Measurements from ENCODE around the gene MIA3. TPM values are rescaled to one million over a fixed set of nuclear protein-coding genes. Genes with fewer than 3 reads are reported as not detected.
A peak's percentile ranks its signal among the peaks of the same experiment; 100 is the strongest.

MIA3 gene
- total RNA-seq, 1 donor from 2014 or later: 29.2 TPM

- H3K4me1 ChIP-seq (ENCODE audit: control insufficient read depth in 3 of 3, insufficient read depth in 3 of 3, low read length in 3 of 3): peaks cover 10 to 17% (median 17%) of the 10 kb centered on the region in 3 donors
- H3K9ac ChIP-seq (ENCODE audit: low read depth in 1 of 3, low read length in 3 of 3): peak overlapping the region; percentile 40 to 72 (median 67)
- no peaks in the 10 kb centered on the region for H3K9me3 ChIP-seq (ENCODE audit: control insufficient read depth in 3 of 3, low read length in 3 of 3)
- H3K27me3 ChIP-seq (ENCODE audit: control insufficient read depth in 3 of 3, insufficient read depth in 3 of 3, low read length in 3 of 3): no peaks in the 10 kb centered on the region
- peak overlapping the region; percentile 58 for H3K27ac ChIP-seq (ENCODE audit: low read depth, low read length)
- H3K36me3 ChIP-seq (ENCODE audit: control insufficient read depth in 3 of 3, insufficient read depth in 3 of 3, low read length in 3 of 3): peaks cover 0 to 4% (median 2%) of the 10 kb centered on the region in 3 donors
- peak overlapping the region; percentile 80 to 85 (median 84) for H3K4me3 ChIP-seq (ENCODE audit: low read length in 3 of 3)
Measured at GRCh38 chr1:222617367-222617951, 438 bp upstream of the MIA3 start.

GRCh38 chr1:222618880-222619596, 1.1 kb downstream of the MIA3 start:
- Histone ChIP-seq H3K36me3 (ENCODE audit: control insufficient read depth in 3 of 3, insufficient read depth in 3 of 3, low read length in 3 of 3) (peaks cover 3 to 14% (median 10%) of the 10 kb centered on the region in 3 donors), H3K27ac (ENCODE audit: low read depth, low read length) (no peak overlapping the region), H3K4me3 (ENCODE audit: low read length in 3 of 3) (peak overlapping the region; percentile 77 to 86 (median 80)), H3K4me1 (ENCODE audit: control insufficient read depth in 3 of 3, insufficient read depth in 3 of 3, low read length in 3 of 3) (peaks cover 10 to 17% (median 17%) of the 10 kb centered on the region in 3 donors), H3K9ac (ENCODE audit: low read depth in 1 of 3, low read length in 3 of 3) (peak overlapping the region; percentile 71 to 88 (median 75)), H3K9me3 (ENCODE audit: control insufficient read depth in 3 of 3, low read length in 3 of 3) (no peaks in the 10 kb centered on the region), H3K27me3 (ENCODE audit: control insufficient read depth in 3 of 3, insufficient read depth in 3 of 3, low read length in 3 of 3) (no peaks in the 10 kb centered on the region)

DNA sequence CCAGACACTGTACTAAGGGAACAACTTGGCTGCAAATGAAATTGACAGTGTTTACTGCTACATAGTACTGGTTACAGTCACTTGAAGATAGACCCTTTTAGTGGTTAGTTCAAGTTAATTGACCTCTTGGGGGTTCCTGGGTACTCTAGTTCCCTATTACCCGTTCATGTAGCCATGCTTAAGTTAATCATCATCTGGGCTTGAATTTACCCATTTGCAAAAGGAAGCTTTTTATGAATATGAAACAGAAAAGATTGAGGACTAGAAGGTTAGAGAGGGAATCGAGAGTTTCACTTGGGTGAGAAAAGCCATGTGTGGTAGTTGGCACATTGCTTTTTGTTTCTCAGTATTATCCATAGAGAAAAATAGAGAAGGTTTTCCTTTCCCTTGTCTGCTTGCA, 2.7 kb downstream of the MIA3 start:
- Histone ChIP-seq H3K27me3 (ENCODE audit: control insufficient read depth in 3 of 3, insufficient read depth in 3 of 3, low read length in 3 of 3) (no peaks in the 10 kb centered on the region), H3K9me3 (ENCODE audit: control insufficient read depth in 3 of 3, low read length in 3 of 3) (no peaks in the 10 kb centered on the region), H3K4me3 (ENCODE audit: low read length in 3 of 3) (no peak overlapping the region)

DNA sequence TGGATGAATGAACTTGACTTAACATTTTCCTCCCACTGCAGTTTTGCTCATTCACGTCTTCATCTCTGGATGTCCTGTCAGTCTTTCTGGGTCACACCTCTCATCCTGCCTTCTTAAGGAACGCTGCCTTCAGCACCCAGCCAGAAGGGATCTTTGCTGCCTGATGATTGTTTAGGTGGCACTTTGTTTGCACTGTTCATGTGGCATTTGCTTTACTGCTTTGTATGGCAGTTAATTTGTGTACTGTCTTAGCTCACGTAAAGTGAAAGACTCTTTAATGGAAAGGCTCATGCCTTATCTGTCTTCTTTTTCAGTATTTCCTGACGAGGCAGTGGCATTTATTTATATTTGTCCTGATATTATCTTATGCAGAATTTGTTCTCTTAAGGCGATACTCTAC, 4.9 kb downstream of the MIA3 start:
- Histone ChIP-seq H3K4me3 (ENCODE audit: low read length in 3 of 3) (no peak overlapping the region), H3K4me1 (ENCODE audit: control insufficient read depth in 3 of 3, insufficient read depth in 3 of 3, low read length in 3 of 3) (peaks cover 6 to 12% (median 10%) of the 10 kb centered on the region in 3 donors), H3K9ac (ENCODE audit: low read depth in 1 of 3, low read length in 3 of 3) (no peak overlapping the region), H3K36me3 (ENCODE audit: control insufficient read depth in 3 of 3, insufficient read depth in 3 of 3, low read length in 3 of 3) (peaks cover 21 to 32% (median 27%) of the 10 kb centered on the region in 3 donors), H3K9me3 (ENCODE audit: control insufficient read depth in 3 of 3, low read length in 3 of 3) (no peaks in the 10 kb centered on the region), H3K27ac (ENCODE audit: low read depth, low read length) (no peak overlapping the region), H3K27me3 (ENCODE audit: control insufficient read depth in 3 of 3, insufficient read depth in 3 of 3, low read length in 3 of 3) (no peaks in the 10 kb centered on the region)

More for the DNA sequence above, 2.7 kb downstream of the MIA3 start:
- Histone ChIP-seq H3K27ac (ENCODE audit: low read depth, low read length) (no peak overlapping the region), H3K9ac (ENCODE audit: low read depth in 1 of 3, low read length in 3 of 3) (no peak overlapping the region), H3K36me3 (ENCODE audit: control insufficient read depth in 3 of 3, insufficient read depth in 3 of 3, low read length in 3 of 3) (peaks cover 6 to 15% (median 14%) of the 10 kb centered on the region in 3 donors), H3K4me1 (ENCODE audit: control insufficient read depth in 3 of 3, insufficient read depth in 3 of 3, low read length in 3 of 3) (peaks cover 10 to 17% (median 17%) of the 10 kb centered on the region in 3 donors)

DNA sequence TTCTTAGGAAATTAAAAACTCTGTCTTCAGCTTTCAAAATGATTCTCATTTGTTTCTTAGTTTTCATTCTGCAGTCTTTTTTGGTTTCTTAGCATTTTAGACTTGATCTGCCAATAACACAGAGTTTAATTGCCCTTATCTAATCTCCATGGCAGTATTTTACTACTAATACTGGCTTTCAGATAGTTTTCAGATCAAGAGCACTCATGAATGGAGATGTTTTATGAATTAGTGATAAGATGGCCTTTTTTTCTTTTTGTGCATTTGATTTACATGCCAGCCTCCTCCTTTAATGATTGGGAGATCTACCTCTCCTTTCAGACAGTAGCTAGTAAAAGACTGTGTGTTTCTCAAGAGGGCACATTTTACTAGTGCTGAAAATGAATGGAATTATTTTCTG, 5.6 kb downstream of the MIA3 start:
- Histone ChIP-seq H3K36me3 (ENCODE audit: control insufficient read depth in 3 of 3, insufficient read depth in 3 of 3, low read length in 3 of 3) (peaks cover 26 to 38% (median 34%) of the 10 kb centered on the region in 3 donors), H3K27me3 (ENCODE audit: control insufficient read depth in 3 of 3, insufficient read depth in 3 of 3, low read length in 3 of 3) (no peaks in the 10 kb centered on the region), H3K9ac (ENCODE audit: low read depth in 1 of 3, low read length in 3 of 3) (no peak overlapping the region), H3K4me1 (ENCODE audit: control insufficient read depth in 3 of 3, insufficient read depth in 3 of 3, low read length in 3 of 3) (peaks cover 6 to 12% (median 10%) of the 10 kb centered on the region in 3 donors), H3K27ac (ENCODE audit: low read depth, low read length) (no peak overlapping the region), H3K9me3 (ENCODE audit: control insufficient read depth in 3 of 3, low read length in 3 of 3) (no peaks in the 10 kb centered on the region), H3K4me3 (ENCODE audit: low read length in 3 of 3) (no peak overlapping the region)

DNA sequence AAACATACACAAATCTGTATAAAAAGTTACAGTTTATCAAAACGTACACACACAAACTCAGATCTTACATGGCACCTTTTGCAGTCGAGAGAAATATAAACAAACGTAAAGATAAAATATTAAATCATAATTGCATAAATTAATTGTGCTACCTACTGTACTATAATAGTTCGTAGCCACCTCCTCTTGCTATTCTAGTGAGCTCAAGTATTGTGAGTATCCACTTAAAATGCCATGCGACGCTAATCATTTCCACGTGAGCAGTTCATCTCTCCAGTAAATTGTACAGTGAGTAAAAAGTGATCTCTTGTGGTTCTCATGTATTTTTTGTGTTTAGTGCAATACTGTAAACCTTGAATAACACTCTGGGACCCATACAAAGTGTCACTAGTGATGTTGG, 6.3 kb downstream of the MIA3 start:
- Histone ChIP-seq H3K4me3 (ENCODE audit: low read length in 3 of 3) (no peak overlapping the region), H3K36me3 (ENCODE audit: control insufficient read depth in 3 of 3, insufficient read depth in 3 of 3, low read length in 3 of 3) (peaks cover 33 to 46% (median 42%) of the 10 kb centered on the region in 3 donors), H3K9ac (ENCODE audit: low read depth in 1 of 3, low read length in 3 of 3) (no peak overlapping the region), H3K27ac (ENCODE audit: low read depth, low read length) (no peak overlapping the region), H3K27me3 (ENCODE audit: control insufficient read depth in 3 of 3, insufficient read depth in 3 of 3, low read length in 3 of 3) (no peaks in the 10 kb centered on the region), H3K9me3 (ENCODE audit: control insufficient read depth in 3 of 3, low read length in 3 of 3) (no peaks in the 10 kb centered on the region), H3K4me1 (ENCODE audit: control insufficient read depth in 3 of 3, insufficient read depth in 3 of 3, low read length in 3 of 3) (peaks cover 0 to 6% (median 4%) of the 10 kb centered on the region in 3 donors)

GRCh38 chr1:222627232-222627631, 9.3 kb downstream of the MIA3 start:
- H3K36me3 ChIP-seq (ENCODE audit: control insufficient read depth in 3 of 3, insufficient read depth in 3 of 3, low read length in 3 of 3): peaks cover 41 to 61% (median 58%) of the 10 kb centered on the region in 3 donors
- H3K27ac ChIP-seq (ENCODE audit: low read depth, low read length): no peak overlapping the region
- H3K4me3 ChIP-seq (ENCODE audit: low read length in 3 of 3): no peak overlapping the region
- H3K9me3 ChIP-seq (ENCODE audit: control insufficient read depth in 3 of 3, low read length in 3 of 3): no peaks in the 10 kb centered on the region
- no peak overlapping the region for H3K9ac ChIP-seq (ENCODE audit: low read depth in 1 of 3, low read length in 3 of 3)
- H3K27me3 ChIP-seq (ENCODE audit: control insufficient read depth in 3 of 3, insufficient read depth in 3 of 3, low read length in 3 of 3): no peaks in the 10 kb centered on the region
- no peaks in the 10 kb centered on the region for H3K4me1 ChIP-seq (ENCODE audit: control insufficient read depth in 3 of 3, insufficient read depth in 3 of 3, low read length in 3 of 3)

DNA sequence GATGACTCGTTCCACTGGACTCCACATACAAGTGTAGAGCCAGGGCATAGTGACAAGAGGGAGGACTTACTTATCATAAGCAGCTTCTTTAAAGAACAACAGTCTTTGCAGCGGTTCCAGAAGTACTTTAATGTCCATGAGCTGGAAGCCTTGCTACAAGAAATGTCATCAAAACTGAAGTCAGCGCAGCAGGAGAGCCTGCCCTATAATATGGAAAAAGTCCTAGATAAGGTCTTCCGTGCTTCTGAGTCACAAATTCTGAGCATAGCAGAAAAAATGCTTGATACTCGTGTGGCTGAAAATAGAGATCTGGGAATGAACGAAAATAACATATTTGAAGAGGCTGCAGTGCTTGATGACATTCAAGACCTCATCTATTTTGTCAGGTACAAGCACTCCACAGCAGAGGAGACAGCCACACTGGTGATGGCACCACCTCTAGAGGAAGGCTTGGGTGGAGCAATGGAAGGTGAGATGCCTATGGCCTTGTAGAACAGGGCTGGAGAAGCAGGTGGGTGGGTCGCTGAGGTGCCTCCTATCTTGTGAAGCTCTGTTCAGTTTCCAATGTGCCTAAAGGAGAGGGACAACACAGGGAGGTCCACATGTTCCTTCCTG, 12.1 kb downstream of the MIA3 start:
- Histone ChIP-seq H3K27ac (ENCODE audit: low read depth, low read length) (no peak overlapping the region), H3K36me3 (ENCODE audit: control insufficient read depth in 3 of 3, insufficient read depth in 3 of 3, low read length in 3 of 3) (peaks cover 37 to 61% (median 59%) of the 10 kb centered on the region in 3 donors), H3K9me3 (ENCODE audit: control insufficient read depth in 3 of 3, low read length in 3 of 3) (no peaks in the 10 kb centered on the region), H3K27me3 (ENCODE audit: control insufficient read depth in 3 of 3, insufficient read depth in 3 of 3, low read length in 3 of 3) (no peaks in the 10 kb centered on the region), H3K4me3 (ENCODE audit: low read length in 3 of 3) (no peak overlapping the region), H3K4me1 (ENCODE audit: control insufficient read depth in 3 of 3, insufficient read depth in 3 of 3, low read length in 3 of 3) (no peaks in the 10 kb centered on the region), H3K9ac (ENCODE audit: low read depth in 1 of 3, low read length in 3 of 3) (no peak overlapping the region)

DNA sequence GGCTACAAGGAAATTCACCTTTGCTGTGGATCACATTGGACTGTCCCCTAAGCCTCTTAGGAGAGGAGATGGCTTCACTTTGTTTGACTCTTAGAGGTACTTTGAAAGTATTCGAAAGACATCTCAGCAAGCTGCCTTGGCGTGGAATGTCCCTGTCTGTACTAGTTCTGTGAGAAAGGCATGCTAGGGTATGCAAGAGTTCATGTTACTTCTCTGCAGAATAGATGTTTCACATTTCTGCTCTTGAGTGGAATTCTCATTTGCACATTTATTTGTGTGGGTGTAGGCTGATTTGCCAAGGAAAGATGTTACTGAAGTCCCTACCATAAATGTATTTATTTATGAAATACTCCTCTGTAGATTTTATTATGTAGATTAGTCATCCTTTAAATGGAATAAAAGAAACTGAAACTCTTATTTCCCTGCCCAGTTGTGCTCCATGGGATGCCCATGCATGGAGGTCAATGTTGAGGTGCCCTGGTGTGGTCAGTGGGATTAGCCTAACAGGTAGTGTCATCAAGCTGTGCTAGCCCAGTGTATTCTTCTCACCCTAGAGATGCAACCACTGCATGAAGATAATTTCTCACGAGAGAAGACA, 13.8 kb downstream of the MIA3 start:
- no peak overlapping the region for H3K9ac ChIP-seq (ENCODE audit: low read depth in 1 of 3, low read length in 3 of 3)
- no peaks in the 10 kb centered on the region for H3K9me3 ChIP-seq (ENCODE audit: control insufficient read depth in 3 of 3, low read length in 3 of 3)
- H3K27me3 ChIP-seq (ENCODE audit: control insufficient read depth in 3 of 3, insufficient read depth in 3 of 3, low read length in 3 of 3): no peaks in the 10 kb centered on the region
- H3K27ac ChIP-seq (ENCODE audit: low read depth, low read length): no peak overlapping the region
- no peak overlapping the region for H3K4me3 ChIP-seq (ENCODE audit: low read length in 3 of 3)
- H3K36me3 ChIP-seq (ENCODE audit: control insufficient read depth in 3 of 3, insufficient read depth in 3 of 3, low read length in 3 of 3): peaks cover 29 to 59% (median 53%) of the 10 kb centered on the region in 3 donors
- H3K4me1 ChIP-seq (ENCODE audit: control insufficient read depth in 3 of 3, insufficient read depth in 3 of 3, low read length in 3 of 3): no peaks in the 10 kb centered on the region

Data from skeletal muscle tissue (tissue), 4 donors.